Transverse colon (tissue), 4 donors: ENCODE results near the gene SPCS1. TPM values are rescaled to one million over a fixed set of nuclear protein-coding genes. Genes with fewer than 3 reads are reported as not detected.
A peak's percentile ranks its signal among the peaks of the same experiment; 100 is the strongest.

Source experiments
- DNase-seq: peaks from one replicate; pipeline ENCODE4 v3.0.0-alpha.2; 2019
- H3K27ac ChIP-seq, 4 donors: fragments of 200-600 bp; sonication (generic); 2 replicates each; pipeline ENCODE4 v1.5.1; 2016 to 2018; ENCODE audit warnings: inconsistent platforms in 4 of 4
- H3K27me3 ChIP-seq: fragments of 200-600 bp; sonication (generic); 2 replicates; pipeline ENCODE4 v1.5.1; 2017; ENCODE audit warnings: inconsistent platforms
- H3K36me3 ChIP-seq, 4 donors: fragments of 200-600 bp; sonication (generic); 2 replicates each; pipeline ENCODE4 v1.5.1; 2017 to 2019; ENCODE audit warnings: inconsistent platforms in 4 of 4
- H3K4me1 ChIP-seq, 4 donors: fragments of 200-600 bp; sonication (generic); 2 replicates each; pipeline ENCODE4 v1.5.1; 2017 to 2020; ENCODE audit warnings: inconsistent platforms in 4 of 4
- H3K4me3 ChIP-seq, 4 donors: fragments of 200-600 bp; sonication (generic); 1 replicate in 1 of 4; 2 replicates in 3 of 4; pipeline versions ENCODE4 v1.5.1 to v1.6.1; 2017 to 2019; ENCODE audit warnings: inconsistent platforms in 4 of 4
- H3K9me3 ChIP-seq, 2 donors: fragments of 200-600 bp; sonication (generic); 2 replicates each; pipeline ENCODE4 v1.5.1; 2017 to 2019; ENCODE audit warnings: inconsistent platforms in 2 of 2
- CTCF ChIP-seq, 5 experiments: fragments of 200-600 bp in 3 of 5; fragments of 450-650 bp in 2 of 5; sonication (generic) in 3 of 5; IDR thresholded peaks; 1 replicate in 2 of 5; 2 replicates in 3 of 5; pipeline ENCODE4 v1.5.1; 2016 to 2017; ENCODE audit warnings: antibody characterized with exemption in 5 of 5, inconsistent platforms in 3 of 5, mild to moderate bottlenecking in 2 of 5, moderate library complexity in 1 of 5
- EP300 ChIP-seq: sonication (generic); formaldehyde crosslinking; IDR thresholded peaks from one replicate; pipeline ENCODE4 v1.6.1; 2017; ENCODE audit warnings: antibody characterized with exemption, low read depth
- POLR2A ChIP-seq: fragments of 450-650 bp; IDR thresholded peaks from one replicate; pipeline ENCODE4 v1.6.1; 2016; ENCODE audit warnings: antibody characterized with exemption, mild to moderate bottlenecking, moderate library complexity
- POLR2AphosphoS5 ChIP-seq, 3 donors: sonication (generic); formaldehyde crosslinking; IDR thresholded peaks; one replicate each; pipeline ENCODE4 v1.6.1; 2016; ENCODE audit warnings: antibody characterized with exemption in 3 of 3
- WGBS, 2 donors: methylation state at CpG; one replicate each; pipeline ENCODE4 v1.1.5; 2018; ENCODE audit warnings: low coverage in 1 of 2; 5-methylcytosine and 5-hydroxymethylcytosine counted together
- in situ Hi-C, 4 donors: fragments of 200-750 bp; cut with MboI; loops; one replicate each; pipeline versions ENCODE4 v1.15.0 to v1.15.1; 2017; ENCODE audit warnings: low sequenced_read_pairs in 3 of 4, low pct_ligation_motif_present in 1 of 4, low pct_unique_long_range_greater_than_20kb in 1 of 4
- intact Hi-C: fragments of 100-400 bp; cut with DNase I; formaldehyde crosslinking; loops from one replicate; pipeline ENCODE4 v1.15.1; 2023; ENCODE audit warnings: low total_unique reads
- total RNA-seq, 4 donors: library from RNA; depleted of rRNA; stranded (reverse); fragments of >200 nt; gene quantifications; one replicate each; pipeline ENCODE4 v1.1.0, GENCODE V29; 2016

The SPCS1 gene
- total RNA-seq, 4 donors from 2014 or later: 24.3 to 120 (median 70.5) TPM

GRCh38 chr3:52693071-52693470 lies 12.8 kb upstream of the SPCS1 start:
- DNase-seq: no peak
- no peaks in the 10 kb centered on the region for H3K27me3 ChIP-seq
- in situ Hi-C loops (no loop called here), intact Hi-C loops (no loop called here)
- TF ChIP-seq CTCF (IDR thresholded peaks at IDR 0.05) (no peak), POLR2AphosphoS5 (IDR thresholded peaks at IDR 0.05) (no peak), EP300 (no peak), POLR2A (no peak)
- no peak overlapping the region for H3K27ac ChIP-seq
- H3K36me3 ChIP-seq: peaks cover 0 to 92% (median 43%) of the 10 kb centered on the region in 4 donors
- H3K9me3 ChIP-seq: no peaks in the 10 kb centered on the region
- H3K4me1 ChIP-seq: peaks cover 0 to 3% (median under 1%) of the 10 kb centered on the region in 4 donors
- no peak overlapping the region for H3K4me3 ChIP-seq

- H3K27ac ChIP-seq: no peak overlapping the region
- H3K9me3 ChIP-seq: no peaks in the 10 kb centered on the region
- in situ Hi-C loops (no loop called here), intact Hi-C loops (no loop called here)
- 80 to 83% methylated on average over 4 to 7 of the region's 7 CpGs for WGBS, 2 donors
- no peak for TF ChIP-seq EP300
- TF ChIP-seq CTCF (IDR thresholded peaks at IDR 0.05): no peak
- no peak for TF ChIP-seq POLR2A
- TF ChIP-seq POLR2AphosphoS5 (IDR thresholded peaks at IDR 0.05): no peak
- no peaks in the 10 kb centered on the region for H3K4me1 ChIP-seq
- no peak for DNase-seq
- no peak overlapping the region for H3K4me3 ChIP-seq
- H3K36me3 ChIP-seq: peaks cover 0 to 76% (median 35%) of the 10 kb centered on the region in 4 donors
- no peaks in the 10 kb centered on the region for H3K27me3 ChIP-seq
These were observed 11.2 kb upstream of the SPCS1 start for GRCh38 chr3:52694528-52695189.

- Histone ChIP-seq H3K27ac (no peak overlapping the region), H3K4me3 (no peak overlapping the region), H3K9me3 (no peaks in the 10 kb centered on the region), H3K4me1 (no peaks in the 10 kb centered on the region), H3K27me3 (no peaks in the 10 kb centered on the region), H3K36me3 (peaks cover 0 to 64% (median 28%) of the 10 kb centered on the region in 4 donors)
- intact Hi-C loops (no loop called here), in situ Hi-C loops (no loop called here)
- TF ChIP-seq POLR2A (no peak), EP300 (no peak), CTCF (IDR thresholded peaks at IDR 0.05) (no peak), POLR2AphosphoS5 (IDR thresholded peaks at IDR 0.05) (no peak)
- no peak for DNase-seq
- WGBS, 2 donors: 68 to 85% methylated on average over 4 of the region's 4 CpGs
These were observed 9.9 kb upstream of the SPCS1 start for GRCh38 chr3:52695798-52696671.

- DNase-seq: no peak
- Histone ChIP-seq H3K9me3 (no peaks in the 10 kb centered on the region), H3K27me3 (no peaks in the 10 kb centered on the region), H3K4me1 (no peaks in the 10 kb centered on the region), H3K36me3 (peaks cover 0 to 55% (median 24%) of the 10 kb centered on the region in 4 donors), H3K27ac (peak overlapping the region in 1 of 4 donors; percentile 18), H3K4me3 (no peak overlapping the region)
- intact Hi-C loops: no loop called here
- in situ Hi-C loops: no loop called here
- WGBS, 2 donors: 77 to 82% methylated on average over 2 of the region's 2 CpGs
- TF ChIP-seq EP300: no peak
- TF ChIP-seq POLR2A: no peak
- TF ChIP-seq CTCF (IDR thresholded peaks at IDR 0.05): no peak
- no peak for TF ChIP-seq POLR2AphosphoS5 (IDR thresholded peaks at IDR 0.05)
These were observed 8.9 kb upstream of the SPCS1 start for GRCh38 chr3:52696830-52697631.
